Stimulated activated CD4-positive, alpha-beta T cell treated with anti-CD3 and anti-CD28 coated beads, Interleukin-2, amount 100 ng/mL, for 4 hours (primary cell): ENCODE results near the gene PSMD14.

Experiments used
- DNase-seq: peaks from one replicate; pipeline ENCODE4 v3.0.0-alpha.2; 2020; ENCODE audit warnings: low read depth

PSMD14 gene

DNA sequence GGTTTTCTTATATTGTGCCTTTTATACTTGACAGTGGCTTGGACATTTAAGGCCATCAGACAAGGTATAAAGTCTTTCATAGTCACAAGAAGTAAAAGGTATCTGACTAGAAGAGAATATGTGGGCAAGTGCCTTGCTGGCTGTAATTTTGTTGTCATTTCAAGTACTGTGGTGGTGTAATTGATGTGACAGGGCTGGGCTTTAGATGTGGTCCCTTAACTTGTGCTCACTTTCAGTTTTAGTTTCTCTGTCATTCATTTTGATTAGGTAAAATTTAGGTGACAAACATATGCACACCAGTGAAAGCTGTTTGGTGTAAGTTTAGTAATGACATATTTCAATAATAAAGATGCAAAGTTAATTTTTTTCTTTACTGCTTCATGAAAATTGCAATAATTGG lies 76.6 kb downstream of the PSMD14 start:
- no peak for DNase-seq

DNA sequence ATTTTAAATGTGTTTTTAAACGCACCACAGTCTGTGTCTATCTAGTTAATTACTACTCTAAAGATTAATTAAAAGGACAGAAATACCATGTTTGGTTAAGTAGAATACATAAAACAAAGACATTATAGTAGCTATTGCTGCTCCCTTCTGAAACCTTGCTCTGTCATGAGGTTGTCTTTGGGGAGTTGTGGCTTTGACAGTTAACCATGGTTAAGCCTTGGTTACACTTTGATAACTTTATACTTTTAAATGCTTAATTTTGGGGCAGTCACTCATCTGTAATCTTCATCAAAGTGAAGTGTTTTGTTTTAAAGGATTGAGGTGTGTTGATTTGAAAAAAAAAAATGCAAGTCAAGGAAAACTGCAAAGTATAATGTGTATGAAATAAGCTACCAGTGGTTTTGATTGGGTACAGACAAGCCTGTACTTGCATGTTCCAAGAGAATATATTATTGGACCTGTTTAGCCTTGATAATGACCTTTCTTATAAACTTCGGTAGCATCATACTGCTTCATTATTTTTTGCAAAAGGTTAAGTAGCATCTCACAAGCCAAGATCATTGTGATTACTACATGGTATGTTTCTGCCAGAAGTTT lies 78.1 kb downstream of the PSMD14 start:
- DNase-seq, result no peak

DNA sequence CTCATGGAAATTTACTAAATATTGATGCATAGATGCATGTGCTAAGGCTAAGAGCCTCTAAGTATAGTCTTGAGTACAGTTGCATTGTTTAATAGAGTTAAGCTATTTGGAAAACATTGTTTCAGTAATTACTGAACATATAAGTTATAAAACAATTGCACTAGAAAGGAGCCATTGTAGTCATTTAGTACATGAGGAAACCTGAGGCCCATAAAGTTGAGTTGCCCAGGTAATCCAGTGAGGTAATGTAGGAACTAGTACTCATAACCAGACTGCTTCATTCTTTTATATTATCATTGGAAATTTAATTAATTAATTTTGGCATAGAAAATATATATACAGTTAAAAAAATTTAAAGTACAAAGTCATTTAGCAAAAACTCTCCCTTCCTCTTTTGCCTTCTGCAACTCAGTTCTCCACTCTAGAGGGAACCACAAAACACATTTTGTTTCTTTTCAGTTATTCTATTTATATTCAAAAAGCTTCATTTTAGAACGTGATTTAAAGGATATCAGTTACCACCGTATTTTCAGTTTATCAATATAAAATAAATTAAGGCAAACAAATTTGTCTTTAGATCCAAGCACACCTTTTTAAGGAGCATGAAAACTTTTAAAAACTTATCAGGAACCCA lies 80.0 kb downstream of the PSMD14 start:
- DNase-seq, result no peak

DNA sequence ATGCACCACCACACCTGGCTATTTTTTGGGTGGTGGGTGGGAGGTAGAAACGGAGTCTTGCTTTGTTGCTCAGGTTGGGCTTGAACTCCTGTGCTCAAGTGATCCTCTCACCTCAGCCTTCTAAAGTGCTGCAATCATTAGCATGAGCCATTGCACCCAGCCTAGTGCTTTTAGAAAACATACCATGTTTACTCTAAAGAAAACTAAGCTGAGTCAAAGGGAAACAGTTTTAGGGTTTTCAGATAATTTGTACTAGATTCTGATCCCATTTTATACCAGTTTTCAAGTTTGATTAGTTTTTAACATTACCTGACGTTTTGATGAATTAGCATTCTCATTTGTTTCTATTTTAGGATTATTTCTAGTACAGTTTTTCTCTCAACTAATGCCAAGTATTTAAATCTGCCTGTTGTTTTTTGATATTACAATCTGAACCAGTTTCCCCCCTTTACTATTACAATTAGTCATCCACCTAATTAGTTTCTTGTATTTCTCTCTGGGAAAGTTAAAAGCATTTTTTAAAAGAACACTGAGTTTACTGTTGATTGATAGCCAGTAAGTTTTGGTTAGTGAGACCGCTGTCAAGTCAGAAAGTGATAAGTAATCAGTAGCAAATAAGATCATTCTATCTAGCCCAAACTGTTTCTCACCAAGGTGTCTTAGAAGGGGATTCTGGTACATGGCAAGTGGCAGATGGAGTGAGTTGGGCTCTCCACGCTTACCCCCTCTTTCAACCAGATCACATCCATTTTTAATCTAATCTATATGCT lies 83.7 kb downstream of the PSMD14 start:
- DNase-seq, result no peak

DNA sequence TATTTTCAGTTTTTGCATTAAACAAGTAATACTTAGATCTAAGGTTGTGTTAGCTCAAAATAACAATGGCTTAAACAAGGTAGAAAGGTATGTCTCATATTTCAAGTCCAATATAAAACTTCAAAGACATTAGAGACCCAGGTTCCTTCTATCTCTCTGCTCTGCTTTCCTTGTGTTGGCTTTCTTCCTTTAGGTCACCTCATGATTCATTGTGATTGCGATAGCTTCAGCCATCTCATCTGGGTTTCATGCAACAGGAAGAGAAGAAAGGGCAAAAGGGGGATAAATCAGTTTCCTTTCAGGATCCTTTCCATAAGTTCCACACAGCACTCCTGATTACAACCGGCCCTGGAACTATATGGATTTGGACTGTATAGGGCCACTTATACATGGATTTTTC lies 91.9 kb downstream of the PSMD14 start:
- DNase-seq, result no peak

DNA sequence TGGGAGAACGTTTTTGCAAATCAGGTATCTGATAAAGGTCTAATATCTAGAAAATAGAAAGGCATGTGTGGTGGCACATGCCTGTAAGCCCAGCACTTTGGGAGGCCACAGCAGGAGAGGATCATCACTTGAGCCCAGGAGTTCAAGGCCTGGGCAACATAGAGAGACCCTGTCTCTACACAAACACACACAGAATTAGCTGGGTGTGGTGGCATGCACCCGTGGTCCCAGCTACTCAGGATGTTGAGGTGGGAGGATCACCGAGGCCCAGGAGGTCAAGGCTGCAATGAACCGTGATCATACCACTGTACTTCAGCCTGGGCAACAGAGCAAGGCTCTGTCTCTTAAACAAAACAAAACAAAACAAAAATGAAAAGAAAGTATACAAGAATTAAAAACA lies 94.1 kb downstream of the PSMD14 start:
- DNase-seq, result no peak

DNA sequence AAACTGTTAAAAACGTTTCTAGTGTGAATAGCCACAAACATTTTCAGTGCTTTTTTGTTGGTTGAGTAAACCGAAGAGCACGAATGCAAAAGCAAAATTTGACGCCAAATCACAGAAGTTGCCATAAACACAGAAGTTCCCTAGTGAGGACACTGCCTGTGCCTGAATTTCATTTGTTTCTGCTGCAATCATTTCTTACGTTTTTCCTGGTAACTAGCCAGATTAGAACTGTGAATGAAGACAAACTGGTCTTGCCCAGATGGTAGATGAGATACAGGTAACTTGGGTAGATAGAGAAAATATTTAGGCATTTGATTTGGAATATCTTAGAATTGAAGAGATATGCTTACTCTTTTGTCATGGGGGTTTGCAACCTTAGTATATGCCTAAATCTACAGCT lies 98.1 kb downstream of the PSMD14 start:
- no peak for DNase-seq

DNA sequence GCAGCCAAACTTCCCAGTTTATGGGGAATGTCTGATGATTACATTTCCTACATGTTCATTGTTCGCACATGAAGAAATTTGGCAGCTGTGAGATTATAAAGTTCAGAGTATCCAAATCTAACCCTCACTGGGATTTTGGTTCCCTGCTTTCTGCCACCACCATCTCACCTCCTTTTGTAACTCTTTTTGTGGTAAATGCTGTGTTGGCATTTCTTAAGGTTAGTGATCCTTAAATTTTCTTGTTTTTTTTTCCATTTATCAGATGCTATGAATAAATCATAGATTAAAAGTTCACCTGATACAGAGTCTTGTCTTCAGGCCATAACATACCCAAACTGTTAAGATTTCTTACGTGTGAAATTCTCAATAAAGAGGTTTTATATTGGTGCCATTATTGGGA lies 99.4 kb downstream of the PSMD14 start:
- DNase-seq, result no peak

DNA sequence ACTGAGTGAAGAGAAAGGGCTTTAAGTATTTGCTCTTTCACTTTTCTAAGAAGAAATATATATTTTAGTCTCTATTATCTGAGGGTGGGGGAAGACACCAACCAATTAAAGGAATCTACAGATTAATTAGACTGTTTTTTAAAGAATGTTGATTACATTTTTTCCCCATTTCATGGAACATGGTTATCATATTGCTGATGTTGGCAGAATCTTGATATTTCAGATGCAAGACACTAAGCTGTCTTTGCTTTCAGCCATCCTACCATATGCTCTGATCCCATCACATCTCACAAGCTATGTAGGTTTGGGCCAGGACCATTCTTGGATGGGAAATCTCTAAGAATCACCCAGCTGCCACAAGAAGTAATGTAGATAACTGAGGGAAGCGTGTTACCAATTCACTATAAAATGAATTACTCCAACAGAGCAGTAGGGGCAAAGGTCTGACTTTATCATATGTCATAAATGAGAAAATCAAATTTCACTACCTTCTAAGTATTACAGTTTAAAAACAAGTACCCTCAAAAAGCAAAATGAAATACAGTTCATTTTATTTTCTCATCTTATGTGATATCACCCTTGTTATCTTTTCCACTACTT lies 101.2 kb downstream of the PSMD14 start:
- DNase-seq, result no peak

DNA sequence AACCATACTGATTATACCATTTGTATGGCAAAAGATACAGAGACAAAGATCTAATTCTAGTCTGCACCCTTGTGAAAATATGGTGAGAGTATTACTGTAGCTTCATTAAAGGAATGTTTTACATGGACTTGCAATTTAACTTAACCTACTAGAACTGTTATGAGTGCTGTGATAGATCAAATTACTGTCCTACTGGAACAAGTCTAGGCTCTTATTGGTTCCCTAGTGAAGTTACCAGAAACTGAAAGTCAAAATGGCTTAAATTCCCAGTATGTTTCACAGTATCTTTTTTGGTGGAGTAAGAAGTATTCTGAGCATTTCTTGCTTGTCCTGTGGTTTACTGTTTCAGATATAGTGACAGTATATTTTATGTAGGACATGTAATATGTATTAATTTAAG lies 104.1 kb downstream of the PSMD14 start:
- no peak for DNase-seq

DNA sequence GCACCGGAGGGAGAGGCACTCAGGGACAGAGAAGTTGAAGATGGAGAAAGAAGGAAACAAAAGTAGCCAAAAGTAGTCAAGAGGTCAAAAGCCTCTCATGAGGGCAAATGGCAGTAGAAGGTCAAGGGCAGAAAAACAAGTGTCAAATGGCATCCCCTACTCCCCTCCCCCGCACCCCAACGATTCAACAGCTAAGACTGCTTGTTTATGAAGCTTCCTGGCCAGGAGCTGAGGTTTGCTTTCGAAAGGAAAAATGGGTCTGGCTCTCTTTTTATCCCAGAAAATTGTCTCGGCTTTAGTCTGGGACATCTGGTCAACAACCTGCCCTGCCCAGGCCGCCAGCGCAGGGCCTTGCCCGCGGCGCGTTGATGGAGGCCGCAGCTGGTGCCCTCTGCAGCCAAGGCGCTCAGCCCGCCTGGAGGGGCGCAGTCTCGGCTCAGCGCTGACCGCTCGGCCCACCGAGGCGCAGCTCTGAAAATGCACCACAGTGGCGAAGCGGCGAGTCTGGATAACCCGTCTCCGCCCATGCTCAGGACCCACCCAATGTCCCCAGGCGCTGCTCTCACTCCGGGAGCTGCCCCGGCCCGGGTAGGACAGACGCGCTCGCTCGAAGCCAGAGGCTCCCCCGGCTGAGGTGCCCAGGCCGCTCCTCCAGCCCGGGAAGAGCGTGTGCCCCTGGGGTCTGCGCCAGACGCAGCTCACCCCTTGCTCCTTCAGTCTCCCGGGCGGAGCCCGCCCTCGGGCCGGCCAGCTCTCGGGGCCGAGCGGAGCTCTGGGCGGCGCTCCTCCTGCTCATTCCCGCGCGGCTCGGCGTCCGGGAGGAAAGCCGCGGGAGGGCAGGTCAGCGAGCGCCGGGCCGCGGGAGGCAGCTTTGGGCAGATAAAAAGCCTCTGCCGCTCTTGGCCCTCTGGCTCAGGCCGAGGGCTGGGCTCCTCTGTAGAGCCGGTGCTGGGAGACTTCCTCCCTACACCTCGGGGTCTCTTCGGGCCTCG lies 106.1 kb downstream of the PSMD14 start:
- no peak for DNase-seq

DNA sequence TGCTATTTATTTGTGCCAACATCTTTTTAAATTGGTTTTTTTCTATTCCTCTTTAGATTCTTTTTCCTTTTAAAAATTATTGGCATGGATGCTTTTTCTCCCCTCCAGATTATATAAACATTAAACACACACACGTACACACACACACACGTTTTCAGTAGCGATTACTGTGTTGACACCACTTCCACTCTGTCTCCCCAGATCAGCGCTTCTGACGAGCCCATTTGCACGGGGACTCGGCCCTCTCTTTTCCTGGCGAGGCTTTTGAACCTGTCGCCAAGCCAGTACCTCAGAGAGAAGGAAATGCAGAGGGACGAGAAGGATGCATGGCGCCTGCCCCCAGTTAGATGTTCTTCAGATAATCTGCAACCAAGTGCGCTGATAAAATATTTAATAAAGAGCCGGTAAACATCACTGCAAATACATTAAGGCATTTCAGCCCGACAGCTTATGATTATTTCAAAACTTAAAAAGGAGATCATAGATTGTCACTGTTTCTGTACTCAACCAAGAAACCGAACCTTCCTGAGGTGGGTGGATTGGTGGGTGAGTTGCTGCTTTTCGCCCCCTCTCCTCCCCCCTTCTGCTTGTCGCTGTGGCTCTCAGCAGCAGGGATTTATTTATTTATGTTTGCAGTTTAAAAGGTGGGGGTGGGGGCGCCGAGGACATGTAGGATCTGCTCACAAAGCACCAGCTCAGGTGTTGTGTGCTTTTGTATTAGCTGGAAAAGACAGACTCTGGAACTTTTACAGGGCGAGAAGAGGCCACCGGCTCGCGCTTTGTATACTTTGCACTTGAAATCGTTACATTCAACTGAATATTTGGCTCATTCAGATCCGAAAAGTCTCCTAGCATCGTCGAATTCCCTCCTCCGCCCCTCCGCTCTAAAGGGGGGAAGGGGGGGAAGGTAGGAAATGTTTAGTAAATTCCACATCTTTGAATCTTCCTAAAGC lies 107.1 kb downstream of the PSMD14 start:
- no peak for DNase-seq

DNA sequence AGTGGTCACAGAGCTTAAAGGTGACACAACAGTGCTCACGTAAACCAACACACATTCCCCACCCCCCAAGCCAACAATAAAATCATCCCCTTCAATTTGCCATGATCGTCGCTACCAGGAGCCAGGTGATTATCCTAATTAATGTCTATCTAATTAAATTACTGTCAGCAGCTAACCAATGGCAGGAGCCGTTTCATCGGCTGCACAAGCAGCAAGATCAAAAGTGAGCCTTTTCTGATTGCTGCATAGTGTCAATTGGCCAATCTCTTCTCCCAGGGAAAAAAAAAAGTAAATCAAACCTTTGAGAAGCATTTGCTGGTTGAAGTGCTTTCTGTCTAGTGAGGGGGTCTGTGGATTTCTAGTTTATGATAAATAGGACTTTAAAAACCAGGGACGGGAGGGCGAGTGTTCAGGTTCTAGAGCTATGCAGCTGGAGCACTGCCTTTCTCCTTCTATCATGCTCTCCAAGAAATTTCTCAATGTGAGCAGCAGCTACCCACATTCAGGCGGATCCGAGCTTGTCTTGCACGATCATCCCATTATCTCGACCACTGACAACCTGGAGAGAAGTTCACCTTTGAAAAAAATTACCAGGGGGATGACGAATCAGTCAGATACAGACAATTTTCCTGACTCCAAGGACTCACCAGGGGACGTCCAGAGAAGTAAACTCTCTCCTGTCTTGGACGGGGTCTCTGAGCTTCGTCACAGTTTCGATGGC lies 107.9 kb downstream of the PSMD14 start, which contains the start of gene TBR1:
Gene TBR1, plus strand, starts transcription at position 311 of the 721 bp plus-strand sequence. Its CDS starts 114 bp downstream, at position 425.
- no peak for DNase-seq

DNA sequence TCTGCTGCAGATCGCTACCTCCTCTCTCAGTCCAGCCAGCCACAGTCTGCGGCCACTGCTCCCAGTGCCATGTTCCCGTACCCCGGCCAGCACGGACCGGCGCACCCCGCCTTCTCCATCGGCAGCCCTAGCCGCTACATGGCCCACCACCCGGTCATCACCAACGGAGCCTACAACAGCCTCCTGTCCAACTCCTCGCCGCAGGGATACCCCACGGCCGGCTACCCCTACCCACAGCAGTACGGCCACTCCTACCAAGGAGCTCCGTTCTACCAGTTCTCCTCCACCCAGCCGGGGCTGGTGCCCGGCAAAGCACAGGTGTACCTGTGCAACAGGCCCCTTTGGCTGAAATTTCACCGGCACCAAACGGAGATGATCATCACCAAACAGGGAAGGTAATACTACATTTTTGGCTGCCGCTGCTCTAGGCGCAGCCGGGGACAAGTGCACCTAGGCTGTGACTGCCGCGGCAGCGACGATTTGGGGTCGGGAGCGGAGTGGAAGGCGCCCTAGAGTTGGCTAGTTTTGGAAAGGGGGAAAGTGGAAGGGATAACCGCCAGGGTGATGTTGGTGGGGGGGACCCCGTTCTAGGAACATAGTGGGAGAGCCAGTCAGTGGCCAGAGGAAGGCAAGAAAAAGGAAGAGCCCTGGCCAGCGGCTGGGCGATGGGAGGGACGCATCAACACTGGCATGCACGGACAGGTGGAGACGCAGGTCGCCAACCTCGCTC lies 108.6 kb downstream of the PSMD14 start:
- DNase-seq, result no peak

DNA sequence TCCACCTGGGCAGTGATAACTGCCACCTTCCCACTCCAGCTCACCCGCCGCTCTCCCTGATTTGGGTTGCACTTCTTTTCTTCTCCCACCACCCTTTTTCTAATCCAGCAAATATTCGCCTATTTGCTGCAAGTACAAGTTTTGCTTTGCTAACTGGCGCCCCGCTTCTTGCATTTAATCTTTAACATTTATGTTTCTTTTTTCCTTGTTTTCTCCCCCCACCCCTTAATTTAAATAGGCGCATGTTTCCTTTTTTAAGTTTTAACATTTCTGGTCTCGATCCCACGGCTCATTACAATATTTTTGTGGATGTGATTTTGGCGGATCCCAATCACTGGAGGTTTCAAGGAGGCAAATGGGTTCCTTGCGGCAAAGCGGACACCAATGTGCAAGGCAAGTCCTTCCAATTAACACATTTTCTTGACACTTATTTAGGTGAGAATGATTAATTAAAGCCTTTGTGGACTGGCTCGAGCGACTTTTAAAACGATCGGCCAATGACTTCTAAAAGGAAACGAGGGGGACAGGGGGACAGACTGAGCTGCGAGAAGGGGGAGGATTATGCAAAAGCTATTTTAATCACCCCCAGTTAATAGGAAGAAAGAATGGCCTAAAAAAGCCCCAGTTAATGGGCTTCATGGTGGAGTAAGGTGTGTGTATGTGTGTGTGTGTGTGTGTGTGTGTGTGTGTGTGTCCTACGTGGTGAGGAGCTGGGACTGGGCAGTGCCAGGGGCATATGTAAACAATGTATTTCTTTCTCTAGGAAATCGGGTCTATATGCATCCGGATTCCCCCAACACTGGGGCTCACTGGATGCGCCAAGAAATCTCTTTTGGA lies 109.4 kb downstream of the PSMD14 start:
- DNase-seq, result no peak

DNA sequence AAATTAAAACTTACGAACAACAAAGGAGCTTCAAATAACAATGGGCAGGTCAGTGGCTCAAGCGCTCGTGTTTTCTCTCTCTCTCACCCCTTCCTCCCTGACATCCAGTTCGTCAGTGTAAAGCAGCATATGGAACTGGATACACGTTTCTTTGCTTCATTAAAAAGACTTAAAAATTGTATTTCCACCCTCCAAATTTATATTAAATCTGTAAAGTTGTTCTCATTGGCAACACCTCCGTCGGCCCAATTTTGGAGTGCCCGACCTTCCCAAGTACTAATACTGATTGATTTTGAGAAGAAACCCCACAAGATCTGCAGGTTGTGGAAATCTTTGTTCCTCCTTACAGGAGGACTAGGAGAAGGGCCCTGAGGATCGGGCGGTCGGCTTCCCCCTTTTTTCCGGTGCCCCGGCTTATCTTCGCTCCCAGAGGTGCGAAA lies 110.1 kb downstream of the PSMD14 start:
- no peak for DNase-seq

DNA sequence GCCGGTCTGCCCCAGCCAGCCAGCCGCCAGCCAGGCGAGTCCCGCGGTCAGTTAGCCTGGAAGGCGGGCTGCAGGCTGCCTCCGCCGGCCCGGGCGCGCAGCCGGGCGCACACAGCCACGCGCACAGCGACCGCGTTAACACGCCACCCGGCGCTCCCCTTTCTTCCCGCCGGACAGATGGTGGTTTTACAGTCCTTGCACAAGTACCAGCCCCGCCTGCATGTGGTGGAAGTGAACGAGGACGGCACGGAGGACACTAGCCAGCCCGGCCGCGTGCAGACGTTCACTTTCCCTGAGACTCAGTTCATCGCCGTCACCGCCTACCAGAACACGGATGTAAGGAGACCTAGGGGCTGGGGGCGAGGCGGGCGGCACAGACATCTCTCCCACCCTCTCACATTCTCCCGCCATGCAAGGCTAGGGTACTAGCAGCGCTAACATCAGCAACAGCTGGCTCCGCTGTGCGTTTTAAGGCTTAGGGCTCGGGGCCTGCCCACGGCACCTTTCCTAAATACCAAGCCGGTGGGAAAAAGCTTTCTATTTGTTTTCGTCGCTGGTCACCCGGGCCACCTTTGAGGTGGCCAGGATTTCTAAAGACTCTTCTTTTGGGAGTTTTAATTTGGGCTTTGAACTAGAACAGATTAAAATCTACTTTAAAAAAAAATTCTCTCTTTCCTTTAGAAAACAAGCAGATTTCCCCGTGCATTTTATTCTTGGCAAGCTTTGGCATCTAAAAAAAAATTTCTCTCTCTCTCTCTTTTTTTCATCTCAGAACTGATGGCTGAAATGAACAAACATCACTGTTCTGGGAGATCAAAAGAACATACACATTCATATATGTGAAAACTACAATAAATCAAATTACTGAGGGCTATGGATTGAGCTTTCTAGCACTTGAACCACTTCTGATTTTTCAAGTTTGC lies 110.8 kb downstream of the PSMD14 start:
- DNase-seq, result no peak
